ENCODE measurements around the gene ZFYVE16. TPM values are rescaled to one million over a fixed set of nuclear protein-coding genes. Genes with fewer than 3 reads are reported as not detected.

The ZFYVE16 gene
- total RNA-seq, 4 donors from 2014 or later = 12.4 to 45.7 (median 23.3) TPM

- WGBS = 71% methylated on average over 1 of the region's 1 CpG
Observed at GRCh38 chr5:80370390-80370789, 37.5 kb upstream of the ZFYVE16 start.

DNA sequence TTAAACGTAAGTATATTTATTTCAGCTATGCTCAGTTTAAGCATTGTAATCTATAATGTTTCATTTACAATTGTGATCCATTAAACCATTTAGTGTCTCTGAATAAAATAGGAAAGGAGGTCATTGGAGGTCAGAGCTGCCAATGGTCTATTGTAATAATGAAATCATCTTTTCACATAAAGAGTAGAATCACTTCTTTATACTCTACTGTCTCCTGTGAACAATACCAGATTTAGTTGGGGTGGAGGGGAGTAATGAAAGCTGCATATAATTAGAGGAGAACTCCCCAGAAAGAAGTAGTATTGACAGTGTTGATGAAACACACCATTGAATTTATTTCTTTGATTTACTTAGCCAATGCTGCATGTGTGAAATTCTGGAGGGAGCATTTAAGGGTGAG, 35.1 kb upstream of the ZFYVE16 start:
- DNase-seq (ENCODE audit: low spot score in 2 of 2) = no peak
- TF ChIP-seq POLR2A (IDR thresholded peaks at IDR 0.05) = no peak
- TF ChIP-seq, protein P1, sequence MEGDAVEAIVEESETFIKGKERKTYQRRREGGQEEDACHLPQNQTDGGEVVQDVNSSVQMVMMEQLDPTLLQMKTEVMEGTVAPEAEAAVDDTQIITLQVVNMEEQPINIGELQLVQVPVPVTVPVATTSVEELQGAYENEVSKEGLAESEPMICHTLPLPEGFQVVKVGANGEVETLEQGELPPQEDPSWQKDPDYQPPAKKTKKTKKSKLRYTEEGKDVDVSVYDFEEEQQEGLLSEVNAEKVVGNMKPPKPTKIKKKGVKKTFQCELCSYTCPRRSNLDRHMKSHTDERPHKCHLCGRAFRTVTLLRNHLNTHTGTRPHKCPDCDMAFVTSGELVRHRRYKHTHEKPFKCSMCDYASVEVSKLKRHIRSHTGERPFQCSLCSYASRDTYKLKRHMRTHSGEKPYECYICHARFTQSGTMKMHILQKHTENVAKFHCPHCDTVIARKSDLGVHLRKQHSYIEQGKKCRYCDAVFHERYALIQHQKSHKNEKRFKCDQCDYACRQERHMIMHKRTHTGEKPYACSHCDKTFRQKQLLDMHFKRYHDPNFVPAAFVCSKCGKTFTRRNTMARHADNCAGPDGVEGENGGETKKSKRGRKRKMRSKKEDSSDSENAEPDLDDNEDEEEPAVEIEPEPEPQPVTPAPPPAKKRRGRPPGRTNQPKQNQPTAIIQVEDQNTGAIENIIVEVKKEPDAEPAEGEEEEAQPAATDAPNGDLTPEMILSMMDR (IDR thresholded peaks at IDR 0.05) = no peak
- no peak for TF ChIP-seq EP300 (IDR thresholded peaks at IDR 0.05)
- TF ChIP-seq POLR2AphosphoS5 (IDR thresholded peaks at IDR 0.05) = no peak
- WGBS = 91% methylated on average over 1 of the region's 1 CpG
- no peaks in the 10 kb centered on the region for H3K4me1 ChIP-seq
- H3K4me3 ChIP-seq = no peak overlapping the region
- no peaks in the 10 kb centered on the region for H3K27me3 ChIP-seq
- no peaks in the 10 kb centered on the region for H3K9me3 ChIP-seq
- H3K27ac ChIP-seq = no peak overlapping the region
- no peaks in the 10 kb centered on the region for H3K36me3 ChIP-seq

More at GRCh38 chr5:80370390-80370789, 37.5 kb upstream of the ZFYVE16 start:
- Histone ChIP-seq H3K27me3 (no peaks in the 10 kb centered on the region), H3K36me3 (no peaks in the 10 kb centered on the region), H3K4me1 (no peaks in the 10 kb centered on the region), H3K27ac (no peak overlapping the region), H3K9me3 (no peaks in the 10 kb centered on the region), H3K4me3 (no peak overlapping the region)
- DNase-seq (ENCODE audit: low spot score in 2 of 2) = no peak
- TF ChIP-seq POLR2AphosphoS5 (IDR thresholded peaks at IDR 0.05) (no peak), POLR2A (IDR thresholded peaks at IDR 0.05) (no peak), EP300 (IDR thresholded peaks at IDR 0.05) (no peak)
- TF ChIP-seq, protein P1 (IDR thresholded peaks at IDR 0.05) = no peak

DNA sequence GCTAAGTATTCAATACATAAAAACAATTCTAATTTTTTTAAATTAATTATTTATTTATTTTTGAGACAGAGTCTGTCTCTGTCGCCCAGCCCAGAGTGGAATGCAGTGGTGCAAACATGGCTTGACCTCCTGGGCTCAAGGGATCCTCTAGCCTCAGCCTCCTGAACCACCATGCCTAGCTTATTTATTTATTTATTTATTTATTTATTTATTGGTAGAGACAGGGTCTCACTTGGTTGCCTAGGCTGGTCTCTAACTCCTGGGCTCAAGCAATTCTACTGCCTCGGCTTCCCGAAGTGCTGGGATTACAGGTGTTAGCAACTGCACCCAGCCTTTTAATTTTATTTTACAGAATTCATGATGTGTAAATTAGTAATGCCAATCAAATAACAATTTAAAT, 33.7 kb upstream of the ZFYVE16 start:
- H3K36me3 ChIP-seq = no peaks in the 10 kb centered on the region
- TF ChIP-seq EP300 (IDR thresholded peaks at IDR 0.05) = no peak
- no peak for TF ChIP-seq POLR2AphosphoS5 (IDR thresholded peaks at IDR 0.05)
- TF ChIP-seq POLR2A (IDR thresholded peaks at IDR 0.05) = no peak
- TF ChIP-seq, protein P1 (IDR thresholded peaks at IDR 0.05) = no peak
- no peaks in the 10 kb centered on the region for H3K27me3 ChIP-seq
- 79% methylated on average over 3 of the region's 3 CpGs for WGBS
- no peak overlapping the region for H3K4me3 ChIP-seq
- H3K27ac ChIP-seq = no peak overlapping the region
- H3K4me1 ChIP-seq = no peaks in the 10 kb centered on the region
- DNase-seq (ENCODE audit: low spot score in 2 of 2) = no peak
- H3K9me3 ChIP-seq = no peaks in the 10 kb centered on the region

DNA sequence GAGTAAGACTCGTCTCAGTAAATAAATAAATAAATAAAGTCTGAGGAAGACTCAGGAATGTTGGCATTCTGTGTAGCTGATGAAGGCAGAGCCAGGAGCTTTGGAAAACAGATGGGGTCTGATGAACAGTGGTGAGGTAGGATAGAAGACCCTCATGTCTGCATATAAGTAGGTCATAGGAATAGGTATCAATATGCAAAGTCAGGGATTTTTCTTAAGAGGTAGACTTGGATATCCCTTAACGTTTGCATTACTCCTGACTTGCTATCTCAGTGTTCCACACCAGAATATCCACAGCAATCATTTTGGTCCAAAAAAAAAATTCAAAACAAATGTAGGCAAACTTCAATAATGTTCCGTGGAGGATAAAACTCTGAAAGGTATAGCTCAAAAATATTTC, 31.3 kb upstream of the ZFYVE16 start:
- Histone ChIP-seq H3K36me3 (no peaks in the 10 kb centered on the region), H3K27ac (no peak overlapping the region), H3K9me3 (no peaks in the 10 kb centered on the region), H3K27me3 (no peaks in the 10 kb centered on the region), H3K4me3 (no peak overlapping the region), H3K4me1 (no peaks in the 10 kb centered on the region)
- WGBS = 86% methylated on average over 3 of the region's 3 CpGs
- no peak for DNase-seq (ENCODE audit: low spot score in 2 of 2)
- TF ChIP-seq, protein P1 (IDR thresholded peaks at IDR 0.05) = no peak
- TF ChIP-seq POLR2AphosphoS5 (IDR thresholded peaks at IDR 0.05) (no peak), POLR2A (IDR thresholded peaks at IDR 0.05) (no peak), EP300 (IDR thresholded peaks at IDR 0.05) (no peak)

DNA sequence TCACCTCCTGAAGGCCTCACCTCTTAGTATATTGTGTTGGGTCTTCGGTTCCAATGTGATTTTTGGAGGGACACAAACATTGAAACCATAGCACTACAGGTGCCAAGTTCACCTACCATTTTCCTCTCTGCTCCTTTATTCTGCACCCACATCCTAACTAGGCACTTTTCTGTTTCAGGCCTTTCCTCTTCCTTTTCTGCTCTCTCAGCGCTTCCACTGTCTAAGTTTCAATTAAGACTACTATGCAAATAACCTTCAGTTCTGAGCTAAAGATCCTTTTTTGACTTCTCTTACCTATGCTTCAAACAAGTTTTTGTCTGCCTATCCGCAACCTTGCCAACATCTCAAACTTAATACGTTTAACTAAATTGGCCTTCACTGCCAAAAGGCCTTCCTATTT, 25.4 kb upstream of the ZFYVE16 start:
- Histone ChIP-seq H3K36me3 (no peaks in the 10 kb centered on the region), H3K9me3 (no peaks in the 10 kb centered on the region), H3K4me3 (no peak overlapping the region), H3K27me3 (no peaks in the 10 kb centered on the region), H3K27ac (no peak overlapping the region), H3K4me1 (no peaks in the 10 kb centered on the region)
- TF ChIP-seq POLR2AphosphoS5 (IDR thresholded peaks at IDR 0.05) (no peak), POLR2A (IDR thresholded peaks at IDR 0.05) (no peak), EP300 (IDR thresholded peaks at IDR 0.05) (no peak)
- TF ChIP-seq, protein P1 (IDR thresholded peaks at IDR 0.05) = no peak
- DNase-seq (ENCODE audit: low spot score in 2 of 2) = no peak
- WGBS = 94% methylated on average over 4 of the region's 4 CpGs

All from suprapubic skin (tissue), 4 donors.